ENCODE measurements around the gene PDGFRB. TPM values are rescaled to one million over a fixed set of nuclear protein-coding genes. Genes with fewer than 3 reads are reported as not detected.

PDGFRB gene
- total RNA-seq, 2 donors from 2014 or later = 62.9 to 68.3 TPM

DNA sequence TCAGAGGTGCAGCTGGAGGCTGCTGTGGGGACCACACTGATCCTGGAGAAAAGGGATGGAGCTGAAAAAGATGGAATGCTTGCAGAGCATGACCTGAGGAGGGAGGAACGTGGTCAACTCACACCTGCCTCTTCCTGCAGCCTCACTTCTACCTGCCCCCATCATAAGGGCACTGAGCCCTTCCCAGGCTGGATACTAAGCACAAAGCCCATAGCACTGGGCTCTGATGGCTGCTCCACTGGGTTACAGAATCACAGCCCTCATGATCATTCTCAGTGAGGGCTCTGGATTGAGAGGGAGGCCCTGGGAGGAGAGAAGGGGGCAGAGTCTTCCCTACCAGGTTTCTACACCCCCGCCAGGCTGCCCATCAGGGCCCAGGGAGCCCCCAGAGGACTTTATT lies 28.4 kb upstream of the PDGFRB start:
- intact Hi-C loops (cut with DNase I) = no loop called here
- ATAC-seq (no peak), DNase-seq (no peak)

DNA sequence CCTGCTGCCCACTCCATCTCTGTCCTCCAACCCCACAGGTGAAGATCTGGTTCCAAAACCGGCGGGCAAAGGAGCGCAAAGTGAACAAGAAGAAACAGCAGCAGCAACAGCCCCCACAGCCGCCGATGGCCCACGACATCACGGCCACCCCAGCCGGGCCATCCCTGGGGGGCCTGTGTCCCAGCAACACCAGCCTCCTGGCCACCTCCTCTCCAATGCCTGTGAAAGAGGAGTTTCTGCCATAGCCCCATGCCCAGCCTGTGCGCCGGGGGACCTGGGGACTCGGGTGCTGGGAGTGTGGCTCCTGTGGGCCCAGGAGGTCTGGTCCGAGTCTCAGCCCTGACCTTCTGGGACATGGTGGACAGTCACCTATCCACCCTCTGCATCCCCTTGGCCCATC lies 27.8 kb upstream of the PDGFRB start:
- no peak for DNase-seq
- no peak for ATAC-seq
- intact Hi-C loops (cut with DNase I) = no loop called here

DNA sequence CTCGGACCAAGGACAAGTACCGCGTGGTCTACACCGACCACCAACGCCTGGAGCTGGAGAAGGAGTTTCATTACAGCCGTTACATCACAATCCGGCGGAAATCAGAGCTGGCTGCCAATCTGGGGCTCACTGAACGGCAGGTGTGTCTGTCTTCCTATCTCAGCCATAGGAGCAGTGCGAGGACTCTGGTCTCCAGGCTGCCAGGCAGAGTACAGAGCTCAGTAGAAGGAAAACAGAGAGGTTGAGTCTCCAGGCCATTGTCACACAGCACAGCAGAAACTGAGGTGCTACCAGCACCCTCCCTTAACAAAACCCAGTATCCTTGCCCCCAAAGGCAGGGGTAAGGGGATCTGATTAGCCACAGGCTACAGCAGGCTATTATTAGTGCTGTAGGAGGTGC lies 27.1 kb upstream of the PDGFRB start:
- intact Hi-C loops (cut with DNase I) = no loop called here
- no peak for ATAC-seq
- no peak for DNase-seq

GRCh38 chr5:150181766-150182545 lies 26.3 kb upstream of the PDGFRB start:
- DNase-seq = no peak
- intact Hi-C loops (cut with DNase I) = no loop called here

GRCh38 chr5:150181027-150181426 lies 25.4 kb upstream of the PDGFRB start:
- intact Hi-C loops (cut with DNase I) = no loop called here
- ATAC-seq = peak in 1 of 2 donors; percentile 50
- DNase-seq = no peak

More at GRCh38 chr5:150181766-150182545, 26.3 kb upstream of the PDGFRB start:
- ATAC-seq = no peak

- intact Hi-C loops (cut with DNase I) = no loop called here
Measured at GRCh38 chr5:150180241-150181026, 24.8 kb upstream of the PDGFRB start.

GRCh38 chr5:150179019-150179620 lies 23.5 kb upstream of the PDGFRB start:
- ATAC-seq (no peak), DNase-seq (no peak)
- intact Hi-C loops (cut with DNase I) = no loop called here

More at GRCh38 chr5:150180241-150181026, 24.8 kb upstream of the PDGFRB start:
- DNase-seq (peak; percentile 82), ATAC-seq (peak; percentile 81 to 84)

DNA sequence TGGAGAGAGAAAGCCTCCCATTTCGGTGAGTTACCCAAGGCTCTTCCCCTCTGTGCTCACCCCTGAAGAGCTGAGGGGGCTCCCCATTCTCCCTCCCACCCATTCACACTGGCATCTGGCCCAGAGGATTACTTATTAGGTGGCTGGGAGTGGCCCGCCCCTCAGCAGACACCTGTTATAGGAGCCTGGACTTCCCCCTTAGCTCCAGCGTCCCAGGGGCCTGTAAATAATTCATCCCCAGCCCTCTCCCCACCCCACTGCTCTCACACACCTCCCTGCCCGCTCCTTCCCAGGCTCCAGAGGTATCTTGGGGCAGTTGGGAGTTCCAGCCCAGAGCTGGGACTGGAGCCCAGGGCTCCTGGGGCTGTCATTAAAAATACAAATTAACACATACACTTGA lies 22.6 kb upstream of the PDGFRB start:
- intact Hi-C loops (cut with DNase I) = no loop called here
- no peak for DNase-seq

DNA sequence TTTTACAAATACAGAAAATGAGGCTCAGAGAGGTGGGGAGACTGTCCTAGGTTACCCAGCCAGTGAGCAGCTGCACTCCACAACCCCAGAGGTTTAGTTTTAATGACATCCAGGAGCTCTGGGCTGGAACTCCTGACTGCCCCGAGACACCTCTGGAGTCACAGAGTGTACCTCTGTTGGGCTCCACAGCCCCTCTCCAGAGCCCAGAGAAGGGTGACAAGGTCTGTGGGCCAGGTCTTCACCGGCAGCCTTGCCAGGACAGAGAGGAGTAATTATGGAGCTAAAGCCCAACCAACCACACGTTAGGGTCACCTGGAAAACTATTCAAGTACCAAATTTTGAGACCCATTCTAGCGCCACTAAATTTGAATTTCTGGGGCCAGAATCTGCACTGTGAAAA lies 22.1 kb upstream of the PDGFRB start:
- ATAC-seq (no peak), DNase-seq (no peak)
- intact Hi-C loops (cut with DNase I) = no loop called here

More for the DNA sequence above, 22.6 kb upstream of the PDGFRB start:
- ATAC-seq = no peak

DNA sequence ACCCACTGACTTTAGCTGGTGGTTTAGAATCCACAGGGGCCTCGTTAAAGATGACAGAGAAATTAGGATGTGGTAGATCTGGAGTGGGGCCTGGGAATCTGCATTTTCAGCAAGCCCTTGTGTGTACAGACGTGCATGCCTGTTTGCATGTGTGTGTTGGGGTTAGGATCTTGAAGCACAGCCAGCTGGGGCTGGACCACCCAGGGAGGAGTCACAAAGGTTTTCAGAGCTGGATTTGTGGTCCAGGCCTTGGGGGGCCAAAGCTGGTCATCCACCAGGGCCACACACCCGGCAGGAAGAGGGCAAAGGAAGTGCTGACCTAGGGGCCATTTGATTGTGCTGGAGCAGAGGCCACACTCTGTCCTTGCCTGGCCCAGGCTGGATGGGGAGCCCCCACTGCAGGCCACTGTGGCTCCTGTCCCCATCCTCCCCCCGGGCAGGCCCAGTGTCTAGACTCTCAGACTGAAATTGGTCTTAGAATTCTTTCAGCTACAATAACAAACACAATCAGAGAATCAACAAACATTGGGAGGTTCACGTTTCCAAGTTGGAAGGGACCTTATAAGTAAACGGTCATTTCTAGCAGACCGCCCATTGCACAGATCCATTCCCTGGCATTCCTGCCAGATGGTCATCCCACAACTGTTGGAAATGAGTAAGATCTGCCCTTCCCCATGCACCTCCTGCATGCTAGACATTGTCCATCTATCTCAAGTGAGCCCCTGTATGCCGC lies 21.3 kb upstream of the PDGFRB start:
- intact Hi-C loops (cut with DNase I) = no loop called here
- no peak for DNase-seq

GRCh38 chr5:150175536-150175935 lies 19.9 kb upstream of the PDGFRB start:
- intact Hi-C loops (cut with DNase I) = no loop called here
- ATAC-seq = no peak
- no peak for DNase-seq

More for the DNA sequence above, 21.3 kb upstream of the PDGFRB start:
- peak in 1 of 2 donors; percentile 7 for ATAC-seq

DNA sequence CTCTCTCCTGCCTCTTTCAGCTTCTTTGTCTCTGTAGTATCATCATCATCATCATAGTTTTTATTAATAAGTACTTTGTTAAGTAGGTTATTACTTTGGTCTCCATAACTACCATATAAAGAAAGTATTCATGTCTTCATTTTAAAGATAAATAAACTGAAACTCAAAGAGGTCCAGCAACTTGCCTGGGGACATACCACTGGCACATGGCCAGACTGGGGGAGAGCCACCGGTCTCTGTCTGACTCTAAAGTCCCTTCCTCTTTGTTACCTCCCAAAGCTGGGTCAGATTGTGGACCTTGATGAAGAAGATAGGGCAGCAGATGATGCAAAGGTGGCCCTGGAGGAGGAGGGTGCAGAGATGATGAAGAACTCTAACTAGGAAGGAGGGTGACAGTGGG lies 19.4 kb upstream of the PDGFRB start:
- DNase-seq (no peak), ATAC-seq (no peak)
- intact Hi-C loops (cut with DNase I) = no loop called here

DNA sequence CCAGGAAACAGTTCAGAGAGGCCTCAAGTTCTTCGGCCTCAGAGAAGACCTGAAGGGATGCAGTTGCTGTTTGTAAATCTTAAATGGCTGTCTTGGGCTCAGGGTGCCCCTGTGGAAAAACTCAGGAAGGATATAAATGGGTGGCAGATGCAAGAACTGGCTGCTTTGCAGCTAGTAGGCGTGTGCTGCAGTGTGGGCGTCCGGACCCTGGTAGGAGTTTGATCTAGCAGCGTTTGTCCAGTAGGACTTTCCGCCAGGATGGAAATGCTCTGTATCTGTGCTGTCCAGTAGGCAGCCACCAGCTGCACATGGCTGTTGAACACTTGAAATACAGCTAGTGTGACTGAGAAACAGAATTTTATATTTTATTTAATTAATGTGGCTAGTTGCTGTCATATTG lies 18.6 kb upstream of the PDGFRB start:
- no peak for ATAC-seq
- intact Hi-C loops (cut with DNase I) = no loop called here
- DNase-seq = no peak

DNA sequence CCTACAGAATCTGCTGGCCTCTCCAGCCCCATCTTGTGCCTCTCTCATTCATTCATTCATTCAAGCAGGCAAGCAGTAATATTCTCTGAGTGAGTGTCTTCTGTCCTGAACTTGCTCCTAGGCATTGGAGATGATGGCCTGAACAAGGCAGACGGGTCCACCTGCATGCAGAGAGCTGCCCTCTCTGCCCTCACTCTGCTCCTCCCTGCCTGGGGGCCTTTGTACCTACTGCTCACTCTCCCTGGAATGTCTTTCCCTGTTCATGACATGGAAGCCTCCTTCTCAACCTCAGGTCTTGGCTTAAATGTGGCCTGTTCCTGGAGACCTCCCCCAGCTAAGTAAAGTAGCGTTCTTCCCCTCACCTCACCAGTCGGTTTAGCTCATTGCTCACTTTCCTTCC lies 17.5 kb upstream of the PDGFRB start:
- no peak for ATAC-seq
- no peak for DNase-seq
- intact Hi-C loops (cut with DNase I) = no loop called here

DNA sequence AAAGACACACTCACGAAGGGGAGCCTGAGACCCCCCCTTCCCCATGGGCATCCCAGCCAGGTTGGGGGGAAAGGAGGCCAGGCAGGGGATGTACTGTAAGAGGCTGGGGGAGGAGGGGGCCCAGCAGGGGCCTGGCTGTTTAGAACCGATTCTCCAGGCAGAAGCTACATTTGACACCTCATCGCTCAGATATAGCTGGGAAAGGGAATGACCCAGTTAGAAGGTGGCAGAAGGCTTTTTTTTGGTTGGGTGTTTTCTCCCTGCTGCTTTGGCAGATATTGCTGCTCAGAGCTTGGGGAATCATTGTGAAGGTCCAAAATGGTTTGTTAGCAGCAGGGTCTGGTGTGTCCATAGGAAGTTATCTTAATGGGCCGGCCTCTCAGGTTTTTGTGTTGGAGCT lies 16.9 kb upstream of the PDGFRB start:
- no peak for ATAC-seq
- intact Hi-C loops (cut with DNase I) = no loop called here
- no peak for DNase-seq

DNA sequence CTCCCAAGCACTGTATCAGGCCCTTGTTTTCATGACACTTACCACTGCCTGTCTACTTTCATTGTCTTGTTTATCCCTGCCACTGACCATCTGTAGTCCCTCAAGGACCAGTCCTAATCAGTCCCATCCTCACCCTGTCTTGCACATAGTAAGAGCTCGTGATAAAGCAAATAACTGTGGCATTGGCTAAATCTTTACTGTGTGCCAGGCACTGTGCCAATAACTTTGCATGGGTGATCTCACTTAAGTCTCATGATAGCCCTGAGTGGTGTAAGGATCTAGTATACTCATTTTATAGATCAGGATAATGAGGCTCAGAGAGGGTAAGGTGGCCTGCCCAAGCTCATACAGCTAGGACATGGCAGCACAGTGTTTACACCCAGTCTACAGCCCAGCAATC lies 16.5 kb upstream of the PDGFRB start:
- no peak for DNase-seq
- ATAC-seq = no peak
- intact Hi-C loops (cut with DNase I) = no loop called here

GRCh38 chr5:150168864-150169263 lies 13.2 kb upstream of the PDGFRB start:
- ATAC-seq = no peak
- DNase-seq = no peak

GRCh38 chr5:150167908-150168307 lies 12.3 kb upstream of the PDGFRB start:
- no peak for DNase-seq
- ATAC-seq = no peak
- intact Hi-C loops (cut with DNase I) = no loop called here

More at GRCh38 chr5:150168864-150169263, 13.2 kb upstream of the PDGFRB start:
- intact Hi-C loops (cut with DNase I) = no loop called here

GRCh38 chr5:150167512-150167850 lies 11.8 kb upstream of the PDGFRB start:
- no peak for DNase-seq
- ATAC-seq = no peak
- intact Hi-C loops (cut with DNase I) = no loop called here

Measured in left cardiac atrium (tissue), 4 donors.